ENCODE measurements around the gene FADS6.

FADS6 gene

DNA sequence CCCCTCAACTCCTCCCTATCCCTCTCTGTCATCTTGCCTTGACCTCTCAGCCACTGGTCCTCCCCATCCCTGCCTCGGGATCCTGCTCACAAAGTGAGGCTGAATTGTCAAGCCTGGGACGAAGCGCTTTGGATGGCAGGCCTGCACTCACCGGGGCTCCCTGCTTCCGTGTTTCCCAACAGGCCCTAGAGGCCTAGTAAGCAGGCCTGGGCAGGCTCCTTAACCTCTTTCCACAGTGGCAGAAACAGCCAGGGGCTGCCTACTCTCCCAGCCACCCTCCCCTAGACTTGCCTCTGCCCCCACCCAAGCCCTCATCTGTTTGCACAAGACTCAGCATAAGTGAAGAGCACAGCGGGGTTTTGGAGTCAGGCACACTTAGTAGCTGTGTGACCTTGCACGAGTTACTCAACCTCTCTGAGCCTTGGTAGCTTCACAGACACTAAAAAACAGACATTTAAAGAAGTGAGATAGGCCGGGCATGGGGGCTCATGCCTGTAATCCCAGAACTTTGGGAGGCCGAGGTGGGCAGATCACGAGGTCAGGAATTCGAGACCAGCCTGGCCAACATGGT is 5.0 kb upstream of the FADS6 start:
- TF ChIP-seq, protein P1, sequence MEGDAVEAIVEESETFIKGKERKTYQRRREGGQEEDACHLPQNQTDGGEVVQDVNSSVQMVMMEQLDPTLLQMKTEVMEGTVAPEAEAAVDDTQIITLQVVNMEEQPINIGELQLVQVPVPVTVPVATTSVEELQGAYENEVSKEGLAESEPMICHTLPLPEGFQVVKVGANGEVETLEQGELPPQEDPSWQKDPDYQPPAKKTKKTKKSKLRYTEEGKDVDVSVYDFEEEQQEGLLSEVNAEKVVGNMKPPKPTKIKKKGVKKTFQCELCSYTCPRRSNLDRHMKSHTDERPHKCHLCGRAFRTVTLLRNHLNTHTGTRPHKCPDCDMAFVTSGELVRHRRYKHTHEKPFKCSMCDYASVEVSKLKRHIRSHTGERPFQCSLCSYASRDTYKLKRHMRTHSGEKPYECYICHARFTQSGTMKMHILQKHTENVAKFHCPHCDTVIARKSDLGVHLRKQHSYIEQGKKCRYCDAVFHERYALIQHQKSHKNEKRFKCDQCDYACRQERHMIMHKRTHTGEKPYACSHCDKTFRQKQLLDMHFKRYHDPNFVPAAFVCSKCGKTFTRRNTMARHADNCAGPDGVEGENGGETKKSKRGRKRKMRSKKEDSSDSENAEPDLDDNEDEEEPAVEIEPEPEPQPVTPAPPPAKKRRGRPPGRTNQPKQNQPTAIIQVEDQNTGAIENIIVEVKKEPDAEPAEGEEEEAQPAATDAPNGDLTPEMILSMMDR (IDR thresholded peaks at IDR 0.05; ENCODE audit: low read depth, low read length, missing control alignments): no peak
- DNase-seq (ENCODE audit: extremely low read depth, low read depth): no peak
- no peak overlapping the region for H3K4me3 ChIP-seq (replicated peaks; ENCODE audit: low read depth, low read length)

GRCh38 chr17:74893936-74894671 is 671 bp upstream of the FADS6 start:
- TF ChIP-seq, protein P1 (IDR thresholded peaks at IDR 0.05; ENCODE audit: low read depth, low read length, missing control alignments): no peak
- H3K4me3 ChIP-seq (replicated peaks; ENCODE audit: low read depth, low read length): no peak overlapping the region
- no peak for DNase-seq (ENCODE audit: extremely low read depth, low read depth)

GRCh38 chr17:74892013-74892841 is 1.2 kb downstream of the FADS6 start:
- no peak overlapping the region for H3K4me3 ChIP-seq (replicated peaks; ENCODE audit: low read depth, low read length)
- no peak for DNase-seq (ENCODE audit: extremely low read depth, low read depth)
- TF ChIP-seq, protein P1 (IDR thresholded peaks at IDR 0.05; ENCODE audit: low read depth, low read length, missing control alignments): no peak

GRCh38 chr17:74890554-74890953 is 2.9 kb downstream of the FADS6 start:
- TF ChIP-seq, protein P1 (IDR thresholded peaks at IDR 0.05; ENCODE audit: low read depth, low read length, missing control alignments): no peak
- H3K4me3 ChIP-seq (replicated peaks; ENCODE audit: low read depth, low read length): no peak overlapping the region
- no peak for DNase-seq (ENCODE audit: extremely low read depth, low read depth)

- no peak overlapping the region for H3K4me3 ChIP-seq (replicated peaks; ENCODE audit: low read depth, low read length)
- TF ChIP-seq, protein P1 (IDR thresholded peaks at IDR 0.05; ENCODE audit: low read depth, low read length, missing control alignments): no peak
- DNase-seq (ENCODE audit: extremely low read depth, low read depth): no peak
These were observed 5.0 kb downstream of the FADS6 start for GRCh38 chr17:74888469-74888868.

- no peak overlapping the region for H3K4me3 ChIP-seq (replicated peaks; ENCODE audit: low read depth, low read length)
- DNase-seq (ENCODE audit: extremely low read depth, low read depth): no peak
- TF ChIP-seq, protein P1 (IDR thresholded peaks at IDR 0.05; ENCODE audit: low read depth, low read length, missing control alignments): no peak
These were observed 10.1 kb downstream of the FADS6 start for GRCh38 chr17:74883241-74883745.
